Ectodermal cell (in vitro differentiated cells): Measurements from ENCODE around the gene TCF23.
"Not testable (repeated sequence)": the region's sequence is repeated elsewhere in the genome, so short reads cannot be mapped to it uniquely, and the experiment has no call there.

Source experiments
- H3K27ac ChIP-seq: 2 replicates; pipeline ENCODE4 v1.7.0; 2013; ENCODE audit warnings: mild to moderate bottlenecking, low read depth, low read length; ENCODE audit not compliant: insufficient read depth, poor library complexity, severe bottlenecking
- H3K27me3 ChIP-seq: 2 replicates; pipeline ENCODE4 v1.7.0; 2013; ENCODE audit warnings: mild to moderate bottlenecking, low read length; ENCODE audit not compliant: insufficient read depth, control insufficient read depth, poor library complexity, severe bottlenecking
- H3K36me3 ChIP-seq: one replicate; pipeline ENCODE4 v1.7.0; 2013; ENCODE audit warnings: low read length; ENCODE audit not compliant: control insufficient read depth, insufficient read depth
- H3K4me1 ChIP-seq: one replicate; pipeline ENCODE4 v1.7.0; 2013; ENCODE audit warnings: low read length; ENCODE audit not compliant: control insufficient read depth, insufficient read depth
- H3K4me3 ChIP-seq: 2 replicates; pipeline ENCODE4 v1.7.0; 2013; ENCODE audit warnings: low read depth, low read length, control low read depth; ENCODE audit not compliant: insufficient read depth
- H3K9me3 ChIP-seq: 2 replicates; pipeline ENCODE4 v1.7.0; 2013; ENCODE audit warnings: mild to moderate bottlenecking, low read length, moderate library complexity; ENCODE audit not compliant: control insufficient read depth
- WGBS, 2 experiments: methylation state at CpG; one replicate each; pipeline ENCODE4 v1.1.7; 2013; ENCODE audit warnings: missing lambda C conversion rate in 2 of 2; 5-methylcytosine and 5-hydroxymethylcytosine counted together

TCF23 gene

DNA sequence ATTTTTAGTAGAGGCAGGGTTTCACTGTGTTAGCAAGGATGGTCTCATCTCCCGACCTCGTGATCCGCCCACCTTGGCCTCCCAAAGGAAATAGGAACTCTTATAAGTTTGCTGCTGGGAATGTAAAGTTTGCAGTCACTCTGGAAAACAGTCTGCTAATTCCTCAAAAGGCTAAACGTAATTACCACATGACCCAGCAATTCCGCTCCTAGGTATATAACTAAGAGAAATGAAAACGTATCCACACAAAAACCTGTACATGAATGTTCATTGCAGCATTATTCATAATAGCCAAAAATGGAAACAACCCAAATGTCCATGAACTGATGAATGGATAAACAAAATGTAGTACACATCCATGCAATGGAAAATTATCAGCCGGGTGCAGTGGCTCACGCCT, 41.2 kb downstream of the TCF23 start:
- Histone ChIP-seq H3K36me3 (no peaks in the 10 kb centered on the region), H3K27ac (no peak overlapping the region), H3K27me3 (no peaks in the 10 kb centered on the region), H3K4me1 (no peaks in the 10 kb centered on the region), H3K4me3 (no peak overlapping the region), H3K9me3 (no peaks in the 10 kb centered on the region)
- whole genome bisulfite sequencing, 2 experiments, result 89 to 91% methylated on average over 8 of the region's 8 CpGs

DNA sequence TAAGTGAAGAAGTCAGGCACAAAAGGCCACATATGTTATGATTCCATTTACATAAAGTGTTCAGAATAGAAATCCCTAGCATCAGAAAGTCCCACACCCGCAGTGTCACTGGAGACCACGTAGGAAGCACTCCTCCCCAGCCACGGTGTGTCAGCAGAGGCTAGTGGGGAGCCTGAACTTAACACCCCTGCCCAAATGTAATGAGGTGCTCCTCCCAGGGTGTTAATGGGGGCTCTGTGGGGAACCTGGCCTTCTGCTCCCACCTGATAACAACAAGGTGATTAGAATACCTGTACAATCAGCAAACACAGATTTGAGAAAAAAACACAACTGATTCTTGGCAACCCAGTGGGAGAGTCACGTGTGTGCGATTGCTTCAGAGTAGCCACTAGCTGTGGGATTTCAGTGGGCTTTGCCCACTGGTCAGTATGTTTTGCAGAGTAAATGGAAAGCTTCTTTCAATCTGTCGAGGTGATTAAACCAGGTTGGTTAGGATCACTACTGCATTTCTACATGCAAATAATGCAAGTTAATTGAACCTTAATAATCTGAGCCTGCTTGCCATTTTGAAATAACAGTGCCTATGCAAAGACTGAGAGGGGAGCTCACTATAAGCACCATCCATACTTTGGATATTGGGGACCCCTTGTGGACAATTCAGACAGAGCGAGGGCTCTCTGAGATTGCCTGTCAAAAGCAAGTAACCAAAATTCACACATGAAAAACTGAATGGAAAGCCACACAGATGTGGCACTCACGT, 42.4 kb downstream of the TCF23 start:
- no peak overlapping the region for H3K4me3 ChIP-seq
- WGBS, 2 experiments, result 60 to 65% methylated on average over 8 of the region's 8 CpGs
- no peaks in the 10 kb centered on the region for H3K9me3 ChIP-seq

DNA sequence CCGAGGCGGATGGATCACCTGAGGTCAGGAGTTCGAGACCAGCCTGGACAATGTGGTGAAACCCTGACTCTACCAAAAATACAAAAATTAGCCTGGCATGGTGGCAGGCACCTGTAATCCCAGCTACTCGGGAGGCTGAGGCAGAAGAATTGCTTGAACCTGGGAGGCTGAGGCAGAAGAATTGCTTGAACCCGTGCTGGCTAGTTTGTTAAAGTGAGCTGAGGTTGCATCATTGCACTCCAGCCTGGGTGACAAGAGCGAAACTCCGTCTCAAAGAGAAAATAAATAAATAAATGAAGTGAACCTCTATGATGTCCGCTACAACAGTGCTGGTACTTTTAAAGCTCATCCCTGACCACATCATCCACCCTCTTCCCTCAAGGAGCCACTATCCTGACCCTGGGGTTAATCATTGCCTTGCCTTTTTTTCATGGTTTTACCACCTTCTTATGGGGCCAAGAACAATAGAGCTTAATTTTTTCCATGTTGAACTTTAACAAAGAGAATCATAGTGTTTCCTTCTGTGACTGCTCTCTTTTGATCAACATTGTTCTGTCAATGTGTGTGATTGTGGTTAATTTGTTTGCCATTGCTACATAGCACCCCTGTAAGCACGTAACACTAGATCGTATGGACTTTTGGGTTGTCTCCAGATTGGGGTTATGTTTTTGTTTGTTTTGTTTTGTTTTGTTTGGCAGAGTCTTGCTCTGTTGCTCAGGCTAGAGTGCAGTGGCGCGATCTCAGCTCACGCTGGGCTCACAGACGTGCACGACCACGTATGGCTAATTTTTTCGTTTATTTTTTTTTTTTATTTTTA, 45.9 kb downstream of the TCF23 start:
- Histone ChIP-seq H3K9me3 (no peaks in the 10 kb centered on the region), H3K27me3 (no peaks in the 10 kb centered on the region), H3K4me1 (no peaks in the 10 kb centered on the region), H3K27ac (no peak overlapping the region), H3K4me3 (no peak overlapping the region), H3K36me3 (no peaks in the 10 kb centered on the region)
- WGBS, 2 experiments, result 87 to 90% methylated on average over 17 of the region's 17 CpGs

More for the DNA sequence above, 42.4 kb downstream of the TCF23 start:
- Histone ChIP-seq H3K36me3 (no peaks in the 10 kb centered on the region), H3K4me1 (no peaks in the 10 kb centered on the region), H3K27ac (no peak overlapping the region), H3K27me3 (no peaks in the 10 kb centered on the region)

DNA sequence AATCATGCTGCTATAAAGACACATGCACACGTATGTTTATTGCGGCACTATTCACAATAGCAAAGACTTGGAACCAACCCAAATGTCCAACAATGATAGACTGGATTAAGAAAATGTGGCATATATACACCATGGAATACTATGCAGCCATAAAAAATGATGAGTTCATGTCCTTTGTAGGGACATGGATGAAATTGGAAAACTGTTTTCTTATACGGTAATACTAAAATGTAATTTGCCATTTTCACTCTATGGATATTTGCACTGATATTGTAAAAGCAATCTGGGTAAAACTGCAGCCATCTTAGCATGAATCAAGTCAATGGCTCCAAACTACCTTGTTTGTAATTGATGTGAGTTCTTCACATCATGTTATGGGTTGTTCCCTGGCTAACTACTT, 47.0 kb downstream of the TCF23 start:
- not testable (repeated sequence) for H3K9me3 ChIP-seq, H3K36me3 ChIP-seq, H3K27me3 ChIP-seq, H3K4me1 ChIP-seq, H3K27ac ChIP-seq, H3K4me3 ChIP-seq
- WGBS, 2 experiments, result 93 to 100% methylated on average over 1 of the region's 3 CpGs

DNA sequence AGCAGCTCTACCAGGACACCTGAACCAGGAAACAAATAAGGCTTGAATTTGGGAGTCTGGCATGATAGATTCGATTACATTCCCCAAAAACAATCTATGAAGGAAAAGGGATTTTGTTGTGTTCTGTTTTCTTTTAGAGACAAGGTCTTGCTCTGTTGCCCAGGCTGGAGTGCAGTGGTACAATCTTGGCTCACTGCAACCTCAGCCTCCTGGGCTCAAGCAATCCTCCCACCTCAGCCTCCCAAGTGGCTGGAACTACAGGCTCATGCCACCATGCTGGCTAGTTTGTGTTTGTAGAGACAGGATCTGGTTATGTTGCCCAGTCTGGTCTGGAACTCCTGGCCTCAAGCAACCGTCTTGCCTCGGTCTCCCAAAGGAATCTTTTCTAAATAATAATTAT, 49.3 kb downstream of the TCF23 start:
- not testable (repeated sequence) for H3K27me3 ChIP-seq, H3K27ac ChIP-seq, H3K36me3 ChIP-seq, H3K4me3 ChIP-seq, H3K4me1 ChIP-seq, H3K9me3 ChIP-seq
- 82 to 95% methylated on average over 3 of the region's 3 CpGs for WGBS, 2 experiments

DNA sequence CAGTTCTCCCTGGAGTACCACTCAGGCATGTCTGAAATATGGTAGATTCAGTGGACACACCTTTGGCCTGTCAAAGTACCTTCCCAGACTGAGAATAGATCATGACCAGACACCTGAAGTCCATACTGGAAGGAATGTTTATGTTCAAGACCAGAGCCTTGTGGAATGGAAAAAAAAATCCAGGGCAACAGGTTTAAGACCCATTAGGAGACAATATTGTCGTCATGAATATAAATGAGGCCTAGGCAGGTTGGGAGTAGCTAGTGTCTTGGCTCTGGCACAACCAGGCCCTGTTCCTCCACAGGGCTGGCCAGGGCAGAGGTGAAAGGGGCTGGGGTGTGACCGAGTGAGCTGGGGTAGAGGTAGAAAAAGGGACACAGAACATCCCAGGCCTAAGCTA, 49.8 kb downstream of the TCF23 start:
- H3K27ac ChIP-seq, result no peak overlapping the region
- peaks cover 8% of the 10 kb centered on the region for H3K36me3 ChIP-seq
- H3K4me3 ChIP-seq, result no peak overlapping the region
- H3K27me3 ChIP-seq, result no peaks in the 10 kb centered on the region
- H3K4me1 ChIP-seq, result no peaks in the 10 kb centered on the region
- WGBS, 2 experiments, result 84 to 90% methylated on average over 2 of the region's 2 CpGs
- H3K9me3 ChIP-seq, result no peaks in the 10 kb centered on the region

DNA sequence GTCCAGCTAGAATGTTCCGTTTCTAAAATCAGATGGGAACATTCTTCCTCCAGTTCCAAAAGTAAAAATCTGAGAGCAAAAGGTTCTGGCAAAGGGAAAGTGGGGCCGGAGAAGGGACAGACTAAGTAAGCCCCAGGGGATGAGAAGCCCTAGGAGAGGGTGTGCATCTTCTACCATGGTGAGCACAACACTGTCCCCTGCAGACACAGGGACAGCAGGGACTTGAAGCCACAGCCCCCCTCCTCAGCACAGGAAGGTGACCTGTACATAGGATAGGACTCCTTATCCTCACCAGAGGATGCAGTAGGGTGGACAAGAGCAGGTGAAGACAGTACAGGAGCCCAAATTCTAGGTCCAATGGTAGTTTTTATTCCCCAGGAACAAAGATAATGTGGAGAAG, 50.4 kb downstream of the TCF23 start:
- 89 to 97% methylated on average over 2 of the region's 2 CpGs for WGBS, 2 experiments
- Histone ChIP-seq H3K27me3 (no peaks in the 10 kb centered on the region), H3K4me3 (no peak overlapping the region), H3K4me1 (no peaks in the 10 kb centered on the region), H3K36me3 (peaks cover 14% of the 10 kb centered on the region), H3K27ac (no peak overlapping the region), H3K9me3 (no peaks in the 10 kb centered on the region)

DNA sequence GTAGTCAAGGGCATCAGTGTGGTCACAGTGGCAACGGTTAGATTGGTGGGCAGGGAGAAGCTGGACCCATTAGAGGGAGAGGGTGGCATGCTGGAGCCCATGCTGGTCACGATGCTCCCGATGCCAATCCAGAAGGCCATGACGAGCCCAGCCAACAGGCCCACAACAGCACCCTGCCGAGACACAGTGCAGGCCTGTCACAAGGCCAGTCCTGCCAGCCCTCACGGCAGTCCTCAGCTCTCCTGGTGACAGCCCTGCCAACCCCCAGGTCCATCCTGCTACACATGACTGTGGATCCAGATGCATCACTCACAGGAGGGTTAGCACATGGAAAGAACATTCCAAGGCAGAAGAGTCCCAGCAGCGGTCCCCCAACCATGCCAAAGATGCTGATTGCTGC, 52.9 kb downstream of the TCF23 start:
- peaks cover 38% of the 10 kb centered on the region for H3K36me3 ChIP-seq
- WGBS, 2 experiments, result 95 to 96% methylated on average over 7 of the region's 7 CpGs
- no peak overlapping the region for H3K27ac ChIP-seq
- H3K27me3 ChIP-seq, result no peaks in the 10 kb centered on the region
- no peaks in the 10 kb centered on the region for H3K9me3 ChIP-seq
- H3K4me3 ChIP-seq, result no peak overlapping the region
- H3K4me1 ChIP-seq, result no peaks in the 10 kb centered on the region

DNA sequence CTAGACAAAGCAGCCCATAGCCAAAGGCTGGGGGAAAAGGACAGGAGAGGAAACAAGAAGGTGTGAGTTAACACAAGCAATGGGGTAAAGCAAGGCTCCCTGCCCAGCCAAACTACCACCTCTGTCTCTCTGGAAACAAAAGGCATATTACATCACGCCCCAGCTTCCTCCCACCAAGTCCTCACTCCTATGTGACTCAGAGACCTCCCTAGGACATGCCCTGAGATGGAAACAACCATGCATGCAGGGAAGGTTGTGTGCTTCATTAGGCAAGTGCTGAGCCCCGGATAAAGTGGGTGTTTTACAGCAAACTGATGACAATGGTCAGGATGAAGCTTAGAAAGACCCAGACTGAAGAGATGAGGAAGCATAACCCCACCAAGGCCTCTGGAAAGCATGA, 54.0 kb downstream of the TCF23 start:
- no peaks in the 10 kb centered on the region for H3K4me1 ChIP-seq
- peaks cover 50% of the 10 kb centered on the region for H3K36me3 ChIP-seq
- 90 to 94% methylated on average over 2 of the region's 2 CpGs for WGBS, 2 experiments

DNA sequence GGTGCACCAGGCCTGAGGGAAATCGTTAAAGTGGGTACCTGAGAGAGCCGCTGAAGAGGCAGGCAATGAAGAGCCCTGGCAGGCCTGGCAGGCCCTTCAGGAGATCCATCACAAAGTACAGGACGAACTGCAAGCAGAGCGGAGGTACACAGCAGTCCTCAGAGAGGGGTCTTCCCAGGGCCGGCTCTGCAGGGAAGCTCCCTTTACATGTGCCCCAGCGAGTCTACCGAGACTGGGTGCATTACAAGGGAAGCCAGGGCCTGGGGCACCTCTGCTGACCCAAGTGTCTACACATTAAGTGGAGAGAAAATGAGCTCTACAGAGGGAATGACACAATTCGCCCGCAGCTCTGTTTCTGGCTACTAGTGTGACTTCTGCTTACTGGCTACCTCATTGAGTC, 54.9 kb downstream of the TCF23 start:
- H3K4me1 ChIP-seq, result peaks cover 5% of the 10 kb centered on the region
- no peaks in the 10 kb centered on the region for H3K27me3 ChIP-seq
- no peaks in the 10 kb centered on the region for H3K9me3 ChIP-seq
- H3K4me3 ChIP-seq, result no peak overlapping the region
- no peak overlapping the region for H3K27ac ChIP-seq
- peaks cover 51% of the 10 kb centered on the region for H3K36me3 ChIP-seq
- 95% methylated on average over 9 of the region's 9 CpGs for WGBS, 2 experiments

More for the DNA sequence above, 54.0 kb downstream of the TCF23 start:
- Histone ChIP-seq H3K4me3 (no peak overlapping the region), H3K9me3 (no peaks in the 10 kb centered on the region), H3K27ac (no peak overlapping the region), H3K27me3 (no peaks in the 10 kb centered on the region)
